ENCODE measurements around the gene AKR1B15. TPM values are rescaled to one million over a fixed set of nuclear protein-coding genes. Genes with fewer than 3 reads are reported as not detected.

The AKR1B15 gene
- total RNA-seq, 1 donor from 2014 or later: not detected

GRCh38 chr7:134612197-134612596, 63.3 kb downstream of the AKR1B15 start:
- TF ChIP-seq CTCF (IDR thresholded peaks at IDR 0.05; ENCODE audit: borderline replicate concordance): no peak
- Histone ChIP-seq H3K27me3 (ENCODE audit: low read depth) (no peaks in the 10 kb centered on the region), H3K27ac (replicated peaks) (no peak overlapping the region), H3K9me3 (replicated peaks) (no peaks in the 10 kb centered on the region), H3K4me3 (no peak overlapping the region), H3K36me3 (no peaks in the 10 kb centered on the region), H3K4me1 (no peaks in the 10 kb centered on the region)
- no peak for DNase-seq
- intact Hi-C loops (cut with micrococcal nuclease): no loop called here

GRCh38 chr7:134613623-134614347, 64.9 kb downstream of the AKR1B15 start:
- Histone ChIP-seq H3K4me3 (no peak overlapping the region), H3K36me3 (no peaks in the 10 kb centered on the region), H3K4me1 (no peaks in the 10 kb centered on the region), H3K9me3 (replicated peaks) (no peaks in the 10 kb centered on the region), H3K27me3 (ENCODE audit: low read depth) (no peaks in the 10 kb centered on the region), H3K27ac (replicated peaks) (peak overlapping the region; percentile 18)
- TF ChIP-seq CTCF (IDR thresholded peaks at IDR 0.05; ENCODE audit: borderline replicate concordance): no peak
- intact Hi-C loops (cut with micrococcal nuclease): no loop called here
- DNase-seq: no peak

- Histone ChIP-seq H3K4me1 (peaks cover 6% of the 10 kb centered on the region), H3K9me3 (replicated peaks) (no peaks in the 10 kb centered on the region), H3K36me3 (no peaks in the 10 kb centered on the region), H3K27ac (replicated peaks) (no peak overlapping the region), H3K27me3 (ENCODE audit: low read depth) (no peaks in the 10 kb centered on the region), H3K4me3 (no peak overlapping the region)
- no peak for DNase-seq
- no peak for TF ChIP-seq CTCF (IDR thresholded peaks at IDR 0.05; ENCODE audit: borderline replicate concordance)
- intact Hi-C loops (cut with micrococcal nuclease): no loop called here
Measured at GRCh38 chr7:134616611-134617010, 67.7 kb downstream of the AKR1B15 start.

GRCh38 chr7:134618756-134619530, 70.0 kb downstream of the AKR1B15 start:
- no peaks in the 10 kb centered on the region for H3K9me3 ChIP-seq (replicated peaks)
- no peak for TF ChIP-seq CTCF (IDR thresholded peaks at IDR 0.05; ENCODE audit: borderline replicate concordance)
- no peak overlapping the region for H3K27ac ChIP-seq (replicated peaks)
- no peak for DNase-seq
- no peak overlapping the region for H3K4me3 ChIP-seq
- no peaks in the 10 kb centered on the region for H3K36me3 ChIP-seq
- H3K27me3 ChIP-seq (ENCODE audit: low read depth): peaks cover 17% of the 10 kb centered on the region
- intact Hi-C loops (cut with micrococcal nuclease): no loop called here
- peaks cover 6% of the 10 kb centered on the region for H3K4me1 ChIP-seq

- DNase-seq: no peak
- no peaks in the 10 kb centered on the region for H3K9me3 ChIP-seq (replicated peaks)
- peaks cover 6% of the 10 kb centered on the region for H3K4me1 ChIP-seq
- intact Hi-C loops (cut with micrococcal nuclease): no loop called here
- no peak for TF ChIP-seq CTCF (IDR thresholded peaks at IDR 0.05; ENCODE audit: borderline replicate concordance)
- H3K27me3 ChIP-seq (ENCODE audit: low read depth): peaks cover 25% of the 10 kb centered on the region
- no peaks in the 10 kb centered on the region for H3K36me3 ChIP-seq
- no peak overlapping the region for H3K4me3 ChIP-seq
- no peak overlapping the region for H3K27ac ChIP-seq (replicated peaks)
Measured at GRCh38 chr7:134619627-134620331, 70.9 kb downstream of the AKR1B15 start.

Measured in left ventricle myocardium inferior (tissue), 1 donor.